ENCODE data around the gene BDKRB1. TPM values are rescaled to one million over a fixed set of nuclear protein-coding genes. Genes with fewer than 3 reads are reported as not detected.

The BDKRB1 gene
- total and polyA plus RNA-seq, 10 of the 15 experiments (the other 5 are each of a cell fraction or from before 2014, with no cell fraction given): 0.21 TPM; not detected in 9

DNA sequence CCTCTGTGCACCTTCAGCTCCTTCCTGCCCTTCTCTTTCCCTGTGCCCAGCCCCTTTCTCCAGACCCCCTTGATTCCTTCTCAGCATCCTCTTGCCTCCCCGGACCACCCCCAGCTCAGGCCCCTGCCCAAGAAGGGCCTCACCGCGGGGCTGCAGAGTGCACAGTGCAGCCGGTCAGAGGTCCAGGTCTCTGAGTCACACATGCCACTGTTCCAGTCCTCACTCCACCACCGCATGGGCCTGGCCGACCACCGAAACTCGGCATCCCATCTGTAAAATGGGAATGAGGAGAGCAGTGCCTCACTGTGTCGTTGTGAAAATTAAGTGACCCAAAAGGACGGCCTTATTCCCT lies 13.3 kb downstream of the BDKRB1 start (continued):
- TF ChIP-seq, protein P1, sequence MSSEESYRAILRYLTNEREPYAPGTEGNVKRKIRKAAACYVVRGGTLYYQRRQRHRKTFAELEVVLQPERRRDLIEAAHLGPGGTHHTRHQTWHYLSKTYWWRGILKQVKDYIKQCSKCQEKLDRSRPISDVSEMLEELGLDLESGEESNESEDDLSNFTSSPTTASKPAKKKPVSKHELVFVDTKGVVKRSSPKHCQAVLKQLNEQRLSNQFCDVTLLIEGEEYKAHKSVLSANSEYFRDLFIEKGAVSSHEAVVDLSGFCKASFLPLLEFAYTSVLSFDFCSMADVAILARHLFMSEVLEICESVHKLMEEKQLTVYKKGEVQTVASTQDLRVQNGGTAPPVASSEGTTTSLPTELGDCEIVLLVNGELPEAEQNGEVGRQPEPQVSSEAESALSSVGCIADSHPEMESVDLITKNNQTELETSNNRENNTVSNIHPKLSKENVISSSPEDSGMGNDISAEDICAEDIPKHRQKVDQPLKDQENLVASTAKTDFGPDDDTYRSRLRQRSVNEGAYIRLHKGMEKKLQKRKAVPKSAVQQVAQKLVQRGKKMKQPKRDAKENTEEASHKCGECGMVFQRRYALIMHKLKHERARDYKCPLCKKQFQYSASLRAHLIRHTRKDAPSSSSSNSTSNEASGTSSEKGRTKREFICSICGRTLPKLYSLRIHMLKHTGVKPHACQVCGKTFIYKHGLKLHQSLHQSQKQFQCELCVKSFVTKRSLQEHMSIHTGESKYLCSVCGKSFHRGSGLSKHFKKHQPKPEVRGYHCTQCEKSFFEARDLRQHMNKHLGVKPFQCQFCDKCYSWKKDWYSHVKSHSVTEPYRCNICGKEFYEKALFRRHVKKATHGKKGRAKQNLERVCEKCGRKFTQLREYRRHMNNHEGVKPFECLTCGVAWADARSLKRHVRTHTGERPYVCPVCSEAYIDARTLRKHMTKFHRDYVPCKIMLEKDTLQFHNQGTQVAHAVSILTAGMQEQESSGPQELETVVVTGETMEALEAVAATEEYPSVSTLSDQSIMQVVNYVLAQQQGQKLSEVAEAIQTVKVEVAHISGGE (CRISPR knock-in tag; IDR thresholded peaks at IDR 0.05): no peak
- TF ChIP-seq, protein P2, sequence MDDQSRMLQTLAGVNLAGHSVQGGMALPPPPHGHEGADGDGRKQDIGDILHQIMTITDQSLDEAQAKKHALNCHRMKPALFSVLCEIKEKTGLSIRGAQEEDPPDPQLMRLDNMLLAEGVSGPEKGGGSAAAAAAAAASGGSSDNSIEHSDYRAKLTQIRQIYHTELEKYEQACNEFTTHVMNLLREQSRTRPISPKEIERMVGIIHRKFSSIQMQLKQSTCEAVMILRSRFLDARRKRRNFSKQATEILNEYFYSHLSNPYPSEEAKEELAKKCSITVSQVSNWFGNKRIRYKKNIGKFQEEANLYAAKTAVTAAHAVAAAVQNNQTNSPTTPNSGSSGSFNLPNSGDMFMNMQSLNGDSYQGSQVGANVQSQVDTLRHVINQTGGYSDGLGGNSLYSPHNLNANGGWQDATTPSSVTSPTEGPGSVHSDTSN (IDR thresholded peaks at IDR 0.05; ENCODE audit: insufficient replicate concordance, low read depth, low read length): no peak
- no peak for TF ChIP-seq EED (IDR thresholded peaks at IDR 0.05; ENCODE audit: low read depth)

DNA sequence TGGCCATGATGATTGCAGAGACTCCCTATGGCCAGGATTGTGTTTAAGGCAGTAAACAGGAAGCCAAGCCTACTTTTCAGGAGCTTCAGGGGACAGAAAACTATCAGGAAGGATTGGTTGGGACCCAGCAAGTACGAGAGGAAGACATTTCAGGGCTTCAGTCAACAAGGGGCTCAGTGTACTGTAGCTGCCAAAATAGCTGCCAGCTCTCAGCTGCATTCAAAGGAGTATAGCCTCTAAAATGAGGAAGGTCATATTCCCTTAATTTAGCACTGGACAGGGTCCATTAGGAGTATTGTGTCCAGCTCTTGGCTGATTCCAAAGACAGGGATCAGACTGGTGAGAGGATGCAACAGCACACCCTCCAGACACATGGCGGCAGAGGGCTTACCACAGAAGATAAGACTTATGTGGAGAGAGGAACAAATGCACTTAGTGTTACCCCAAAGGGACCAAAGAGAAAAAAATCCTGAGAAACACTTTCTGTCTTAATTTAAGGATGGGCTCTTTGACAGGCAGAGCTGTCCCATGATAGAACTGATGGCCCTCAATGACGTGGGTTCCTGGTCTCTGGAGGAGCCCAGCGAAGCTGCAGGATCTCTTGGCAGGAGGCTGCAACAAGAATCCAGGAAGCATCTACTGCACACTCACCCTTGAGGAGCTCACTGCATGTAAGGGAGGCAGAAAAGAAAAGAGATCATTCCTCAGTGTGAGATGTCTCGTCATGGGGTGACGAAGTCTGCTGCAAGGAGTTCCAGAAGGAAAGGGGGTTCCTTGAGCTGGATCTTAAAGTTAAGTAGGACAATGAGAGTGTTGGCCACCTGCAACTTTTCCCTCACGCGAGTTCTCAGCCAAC lies 14.8 kb downstream of the BDKRB1 start:
- Histone ChIP-seq H2AFZ (ENCODE audit: control insufficient read depth, low read depth, low read length) (no peak overlapping the region), H3K36me3 (ENCODE audit: control insufficient read depth in 2 of 2, insufficient read depth in 2 of 2, low read length in 1 of 2) (no peaks in the 10 kb centered on the region), H3K4me2 (ENCODE audit: control insufficient read depth, insufficient read depth) (no peak overlapping the region), H3K4me3 (no peak overlapping the region), H3K4me1 (ENCODE audit: control insufficient read depth, insufficient read depth, low read length) (no peaks in the 10 kb centered on the region), H3K9ac (ENCODE audit: control insufficient read depth, insufficient read depth, low read length) (no peak overlapping the region), H3K9me3 (replicated peaks; ENCODE audit: control insufficient read depth, insufficient read depth, low read length) (no peaks in the 10 kb centered on the region), H4K20me1 (ENCODE audit: control insufficient read depth, insufficient read depth) (no peaks in the 10 kb centered on the region), H3K79me2 (ENCODE audit: control insufficient read depth, insufficient read depth, low read length) (no peaks in the 10 kb centered on the region), H3K27ac (ENCODE audit: control insufficient read depth, insufficient read depth) (no peak overlapping the region), H3K27me3 (replicated peaks in 1 of 2; ENCODE audit: control insufficient read depth in 2 of 2, insufficient read depth in 2 of 2, low read length in 1 of 2) (peaks cover 0 to 1% of the 10 kb centered on the region in 2 experiments; a peak in 2 of 4 replicates)
- WGBS (ENCODE audit: insufficient coverage, insufficient replicate concordance, low lambda C conversion rate, missing lambda C conversion rate): 37% methylated on average over 8 of the region's 8 CpGs
- intact Hi-C loops (cut with micrococcal nuclease; ENCODE audit: unreplicated experiment): no loop called here
- SMC1A ChIA-PET (ENCODE audit: uncharacterized antibody, unreplicated experiment): interaction anchor here (0.6 kb wide), 1 partner anchor 229 kb away, joined by 3 read pairs; no protein-coding TSS in a partner anchor
- BruUV-seq (replicated peaks): no TSS peak
- no peak for DNase-seq (ENCODE audit: low read depth, low spot score)
- in situ Hi-C loops (cut with MboI): loop anchor here (5.0 kb wide), 1 partner anchor 708 kb away; no protein-coding TSS in a partner anchor
- CTCF ChIA-PET: no interaction called here
- ATAC-seq: no peak
- POLR2A ChIA-PET: no interaction called here
- TF ChIP-seq, protein P3, sequence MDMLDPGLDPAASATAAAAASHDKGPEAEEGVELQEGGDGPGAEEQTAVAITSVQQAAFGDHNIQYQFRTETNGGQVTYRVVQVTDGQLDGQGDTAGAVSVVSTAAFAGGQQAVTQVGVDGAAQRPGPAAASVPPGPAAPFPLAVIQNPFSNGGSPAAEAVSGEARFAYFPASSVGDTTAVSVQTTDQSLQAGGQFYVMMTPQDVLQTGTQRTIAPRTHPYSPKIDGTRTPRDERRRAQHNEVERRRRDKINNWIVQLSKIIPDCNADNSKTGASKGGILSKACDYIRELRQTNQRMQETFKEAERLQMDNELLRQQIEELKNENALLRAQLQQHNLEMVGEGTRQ (IDR thresholded peaks at IDR 0.05; ENCODE audit: borderline replicate concordance, low read depth, low read length): no peak
- TF ChIP-seq GABPA (IDR thresholded peaks at IDR 0.05; ENCODE audit: low read depth): no peak
- RAD21 ChIA-PET (ENCODE audit: unreplicated experiment): interaction anchor here (1.0 to 1.8 kb wide), 2 partner anchors 172 to 704 kb away, joined by 3 to 5 read pairs; no protein-coding TSS in a partner anchor
- no peak for FAIRE-seq
